ENCODE measurements around the gene SPATA2L.

The SPATA2L gene, protein sequence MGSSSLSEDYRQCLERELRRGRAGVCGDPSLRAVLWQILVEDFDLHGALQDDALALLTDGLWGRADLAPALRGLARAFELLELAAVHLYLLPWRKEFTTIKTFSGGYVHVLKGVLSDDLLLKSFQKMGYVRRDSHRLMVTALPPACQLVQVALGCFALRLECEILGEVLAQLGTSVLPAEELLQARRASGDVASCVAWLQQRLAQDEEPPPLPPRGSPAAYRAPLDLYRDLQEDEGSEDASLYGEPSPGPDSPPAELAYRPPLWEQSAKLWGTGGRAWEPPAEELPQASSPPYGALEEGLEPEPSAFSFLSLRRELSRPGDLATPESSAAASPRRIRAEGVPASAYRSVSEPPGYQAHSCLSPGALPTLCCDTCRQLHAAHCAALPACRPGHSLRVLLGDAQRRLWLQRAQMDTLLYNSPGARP

DNA sequence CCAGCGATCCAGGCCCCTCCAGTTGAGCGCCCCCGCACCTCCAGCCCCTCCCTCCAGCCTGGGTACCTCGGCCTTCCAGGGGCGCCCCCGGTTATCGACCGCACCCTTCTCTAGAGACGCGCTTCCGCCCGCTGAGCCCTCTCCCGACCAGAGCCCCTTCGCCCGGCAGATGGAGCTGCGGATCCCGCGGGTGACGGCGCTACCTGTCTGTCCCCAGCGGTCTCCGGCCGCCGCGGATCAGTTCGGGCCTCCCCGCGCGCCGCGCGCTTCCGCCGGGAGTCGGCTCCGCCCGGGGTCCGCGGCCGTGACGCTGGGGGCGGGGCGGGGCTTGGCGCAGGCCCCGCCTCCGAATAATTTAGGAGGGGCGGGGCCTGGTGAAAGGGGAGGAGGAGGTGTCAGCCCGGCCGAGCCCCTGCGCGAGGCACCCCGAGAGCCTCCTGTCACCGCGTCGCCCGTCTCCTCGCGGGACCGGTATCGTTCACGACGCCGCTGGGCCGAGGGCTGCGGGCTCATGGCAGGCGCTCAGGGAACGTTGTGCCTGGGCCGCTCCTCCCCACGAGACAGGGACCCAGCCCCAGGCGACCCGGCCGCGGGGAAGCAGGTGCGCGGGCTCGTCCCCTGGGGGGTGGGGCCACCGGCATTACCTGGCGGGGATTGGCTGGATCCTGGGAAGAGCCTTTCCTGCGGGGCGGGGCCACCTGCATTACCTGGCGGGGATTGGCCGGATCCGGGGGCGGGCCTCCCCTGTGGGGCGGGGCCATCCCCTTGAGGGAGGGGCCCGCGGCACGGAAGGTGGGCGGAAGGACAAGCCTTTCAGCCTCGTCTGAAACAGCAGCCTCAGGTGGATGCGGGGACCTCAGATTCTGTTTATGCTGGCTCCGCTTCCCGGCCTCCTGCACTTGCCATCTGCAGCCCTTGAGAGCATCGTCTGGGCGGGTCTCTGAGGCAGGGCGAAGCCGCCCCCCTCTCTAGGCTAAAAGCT lies at the start of gene SPATA2L:
Gene SPATA2L (minus strand): TSS at position 281 of the 982 bp plus-strand sequence. CDS start 473 bp downstream, outside the sequence.
- DNase-seq (ENCODE audit: extremely low spot score) = peak; percentile 99
- peak; percentile 45 for TF ChIP-seq CTCF (IDR thresholded peaks at IDR 0.05; ENCODE audit: control extremely low read depth, extremely low read depth, low read depth, missing control alignments)
- ChIA-PET CTCF (interaction anchor here (0.9 to 6.2 kb wide), 16 partner anchors 8 to 209 kb away, joined by 3 to 80 read pairs (median 8); partner anchors contain the start of genes CHMP1A, SPATA33 and VPS9D1), POLR2A (interaction anchor here (0.5 to 1.5 kb wide), 2 partner anchors 15 to 60 kb away, joined by 3 to 4 read pairs; partner anchors contain the start of gene CDK10)

GRCh38 chr16:89749637-89750036 lies 48.1 kb upstream of the SPATA2L start:
- DNase-seq (ENCODE audit: extremely low spot score) = no peak
- ChIA-PET POLR2A (no interaction called here), CTCF (interaction anchor here (1.3 to 1.7 kb wide), 2 partner anchors 10 to 11 kb away, joined by 3 to 4 read pairs; no protein-coding TSS in a partner anchor)
- TF ChIP-seq CTCF (IDR thresholded peaks at IDR 0.05; ENCODE audit: control extremely low read depth, extremely low read depth, low read depth, missing control alignments) = no peak

DNA sequence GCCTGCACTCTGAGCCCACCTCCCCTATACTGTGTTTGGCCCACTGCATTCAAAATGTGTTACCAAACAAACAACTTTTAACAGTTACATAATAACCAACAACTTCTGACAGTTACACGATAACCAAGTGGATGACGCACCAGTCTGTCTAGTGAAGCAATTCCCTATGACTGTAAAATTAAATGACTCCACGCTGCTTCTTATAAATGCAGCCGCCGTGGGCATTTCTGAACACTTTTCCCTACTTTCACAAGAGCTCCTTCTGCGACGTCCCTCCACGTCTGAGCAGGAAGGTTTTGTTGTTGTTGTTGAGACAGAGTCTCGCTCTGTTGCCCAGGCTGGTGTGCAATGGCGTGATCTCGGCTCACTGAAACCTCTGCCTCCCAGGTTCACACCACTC lies 47.4 kb upstream of the SPATA2L start:
- TF ChIP-seq CTCF (IDR thresholded peaks at IDR 0.05; ENCODE audit: control extremely low read depth, extremely low read depth, low read depth, missing control alignments) = no peak
- no peak for DNase-seq (ENCODE audit: extremely low spot score)
- POLR2A ChIA-PET = no interaction called here
- CTCF ChIA-PET = interaction anchor here (0.6 to 1.7 kb wide), 5 partner anchors 9 to 43 kb away, joined by 3 to 4 read pairs (median 3); no protein-coding TSS in a partner anchor

GRCh38 chr16:89748076-89748475 lies 46.6 kb upstream of the SPATA2L start:
- ChIA-PET CTCF (interaction anchor here (1.0 to 1.5 kb wide), 2 partner anchors 20 to 42 kb away, joined by 3 to 4 read pairs; no protein-coding TSS in a partner anchor), POLR2A (no interaction called here)
- DNase-seq (ENCODE audit: extremely low spot score) = no peak
- no peak for TF ChIP-seq CTCF (IDR thresholded peaks at IDR 0.05; ENCODE audit: control extremely low read depth, extremely low read depth, low read depth, missing control alignments)

- POLR2A ChIA-PET = no interaction called here
Measured at GRCh38 chr16:89746043-89746442, 44.5 kb upstream of the SPATA2L start.

More at GRCh38 chr16:89746043-89746442, 44.5 kb upstream of the SPATA2L start:
- no peak for DNase-seq (ENCODE audit: extremely low spot score)
- CTCF ChIA-PET = interaction anchor here (1.4 to 2.0 kb wide), 4 partner anchors 29 to 115 kb away, joined by 3 to 7 read pairs (median 4); no protein-coding TSS in a partner anchor
- no peak for TF ChIP-seq CTCF (IDR thresholded peaks at IDR 0.05; ENCODE audit: control extremely low read depth, extremely low read depth, low read depth, missing control alignments)
